ENCODE measurements around the gene KATNAL1. TPM values are rescaled to one million over a fixed set of nuclear protein-coding genes. Genes with fewer than 3 reads are reported as not detected.

The KATNAL1 gene
- polyA plus RNA-seq, 1 donor (not counting 4 experiments of a cell fraction or from before 2014, with no cell fraction given): 10.1 TPM

- Histone ChIP-seq H3K79me2 (ENCODE audit: control insufficient read depth, insufficient read depth, low read length) (no peaks in the 10 kb centered on the region), H3K4me2 (ENCODE audit: control insufficient read depth, extremely low read depth, insufficient read depth, low read depth, low read length) (no peak overlapping the region), H3K9me1 (ENCODE audit: control insufficient read depth, extremely low read depth, insufficient read depth, low read length) (no peaks in the 10 kb centered on the region), H3K9ac (ENCODE audit: control insufficient read depth, extremely low read depth, insufficient read depth, low read length) (no peak overlapping the region), H3K36me3 (ENCODE audit: control insufficient read depth in 2 of 2, extremely low read depth in 1 of 2, insufficient read depth in 2 of 2, low read length in 2 of 2) (no peaks in the 10 kb centered on the region), H3K4me3 (ENCODE audit: control insufficient read depth in 2 of 3, extremely low read depth in 1 of 3, insufficient read depth in 2 of 3, low read depth in 1 of 3, low read length in 3 of 3) (no peak overlapping the region), H3K27ac (ENCODE audit: control insufficient read depth, insufficient read depth, low read length) (no peak overlapping the region), H3K9me3 (ENCODE audit: control insufficient read depth, low read depth, low read length) (no peaks in the 10 kb centered on the region), H2AFZ (ENCODE audit: control insufficient read depth, low read length) (no peak overlapping the region), H4K20me1 (ENCODE audit: control insufficient read depth, extremely low read depth, insufficient read depth, low read length) (no peaks in the 10 kb centered on the region), H3K4me1 (ENCODE audit: control insufficient read depth, extremely low read depth, insufficient read depth, low read length) (no peaks in the 10 kb centered on the region), H3K27me3 (ENCODE audit: control insufficient read depth, extremely low read depth, insufficient read depth, low read length) (no peaks in the 10 kb centered on the region)
- DNase-seq (ENCODE audit: low read depth, low spot score) (no peak), FAIRE-seq (no peak)
- TF ChIP-seq EZH2 (IDR thresholded peaks at IDR 0.05; ENCODE audit: low read length): no peak
- TF ChIP-seq CTCF (optimal IDR thresholded peaks at IDR 0.05 in 1 of 3, IDR thresholded peaks at IDR 0.05 in 1 of 3, conservative IDR thresholded peaks at IDR 0.05 in 1 of 3; ENCODE audit: extremely low read depth in 1 of 3, insufficient read depth in 2 of 3, low read length in 3 of 3): no peak
- dilution Hi-C loops (cut with MboI; ENCODE audit: extremely low pct_ligation_motif_present, low sequenced_read_pairs): no loop called here
These were observed 112.4 kb downstream of the KATNAL1 start for GRCh38 chr13:30194906-30195305.

- DNase-seq (ENCODE audit: low read depth, low spot score) (no peak), FAIRE-seq (no peak)
- H3K9me1 ChIP-seq (ENCODE audit: control insufficient read depth, extremely low read depth, insufficient read depth, low read length): no peaks in the 10 kb centered on the region
- TF ChIP-seq CTCF (optimal IDR thresholded peaks at IDR 0.05 in 1 of 3, IDR thresholded peaks at IDR 0.05 in 1 of 3, conservative IDR thresholded peaks at IDR 0.05 in 1 of 3; ENCODE audit: extremely low read depth in 1 of 3, insufficient read depth in 2 of 3, low read length in 3 of 3) (no peak), EZH2 (IDR thresholded peaks at IDR 0.05; ENCODE audit: low read length) (no peak)
- H2AFZ ChIP-seq (ENCODE audit: control insufficient read depth, low read length): no peak overlapping the region
- no peaks in the 10 kb centered on the region for H3K9me3 ChIP-seq (ENCODE audit: control insufficient read depth, low read depth, low read length)
- no peaks in the 10 kb centered on the region for H3K4me1 ChIP-seq (ENCODE audit: control insufficient read depth, extremely low read depth, insufficient read depth, low read length)
- H3K4me2 ChIP-seq (ENCODE audit: control insufficient read depth, extremely low read depth, insufficient read depth, low read depth, low read length): no peak overlapping the region
- no peaks in the 10 kb centered on the region for H3K36me3 ChIP-seq (ENCODE audit: control insufficient read depth in 2 of 2, extremely low read depth in 1 of 2, insufficient read depth in 2 of 2, low read length in 2 of 2)
- H3K4me3 ChIP-seq (ENCODE audit: control insufficient read depth in 2 of 3, extremely low read depth in 1 of 3, insufficient read depth in 2 of 3, low read depth in 1 of 3, low read length in 3 of 3): no peak overlapping the region
- dilution Hi-C loops (cut with MboI; ENCODE audit: extremely low pct_ligation_motif_present, low sequenced_read_pairs): no loop called here
- H3K79me2 ChIP-seq (ENCODE audit: control insufficient read depth, insufficient read depth, low read length): no peaks in the 10 kb centered on the region
- H4K20me1 ChIP-seq (ENCODE audit: control insufficient read depth, extremely low read depth, insufficient read depth, low read length): no peaks in the 10 kb centered on the region
- no peaks in the 10 kb centered on the region for H3K27me3 ChIP-seq (ENCODE audit: control insufficient read depth, extremely low read depth, insufficient read depth, low read length)
- no peak overlapping the region for H3K9ac ChIP-seq (ENCODE audit: control insufficient read depth, extremely low read depth, insufficient read depth, low read length)
- no peak overlapping the region for H3K27ac ChIP-seq (ENCODE audit: control insufficient read depth, insufficient read depth, low read length)
These were observed 113.8 kb downstream of the KATNAL1 start for GRCh38 chr13:30193279-30194234.
